HL-60 (cell line): ENCODE measurements around the gene KREMEN2.

ENCODE experiments used
- POLR2AphosphoS5 ChIP-seq: IDR thresholded peaks from 2 replicates; pipeline ENCODE4 v1.6.1; 2012; ENCODE audit warnings: low read depth
- SPI1 ChIP-seq: IDR thresholded peaks from 2 replicates; pipeline ENCODE4 v1.6.1; 2012; ENCODE audit warnings: low read depth, mild to moderate bottlenecking, borderline replicate concordance
- TF ChIP-seq, protein P1 (sequence below): IDR thresholded peaks from one replicate; pipeline ENCODE4 v1.5.1; 2011; ENCODE audit warnings: low read length, control low read depth, inconsistent platforms; ENCODE audit not compliant: insufficient read depth
- TF ChIP-seq, protein P2 (sequence below): IDR thresholded peaks from 2 replicates; pipeline ENCODE4 v1.6.1; 2012; ENCODE audit warnings: low read depth; ENCODE audit not compliant: insufficient replicate concordance

GRCh38 chr16:2949705-2950352 is 14.2 kb upstream of the KREMEN2 start:
- TF ChIP-seq, protein P1, sequence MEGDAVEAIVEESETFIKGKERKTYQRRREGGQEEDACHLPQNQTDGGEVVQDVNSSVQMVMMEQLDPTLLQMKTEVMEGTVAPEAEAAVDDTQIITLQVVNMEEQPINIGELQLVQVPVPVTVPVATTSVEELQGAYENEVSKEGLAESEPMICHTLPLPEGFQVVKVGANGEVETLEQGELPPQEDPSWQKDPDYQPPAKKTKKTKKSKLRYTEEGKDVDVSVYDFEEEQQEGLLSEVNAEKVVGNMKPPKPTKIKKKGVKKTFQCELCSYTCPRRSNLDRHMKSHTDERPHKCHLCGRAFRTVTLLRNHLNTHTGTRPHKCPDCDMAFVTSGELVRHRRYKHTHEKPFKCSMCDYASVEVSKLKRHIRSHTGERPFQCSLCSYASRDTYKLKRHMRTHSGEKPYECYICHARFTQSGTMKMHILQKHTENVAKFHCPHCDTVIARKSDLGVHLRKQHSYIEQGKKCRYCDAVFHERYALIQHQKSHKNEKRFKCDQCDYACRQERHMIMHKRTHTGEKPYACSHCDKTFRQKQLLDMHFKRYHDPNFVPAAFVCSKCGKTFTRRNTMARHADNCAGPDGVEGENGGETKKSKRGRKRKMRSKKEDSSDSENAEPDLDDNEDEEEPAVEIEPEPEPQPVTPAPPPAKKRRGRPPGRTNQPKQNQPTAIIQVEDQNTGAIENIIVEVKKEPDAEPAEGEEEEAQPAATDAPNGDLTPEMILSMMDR: no peak
- TF ChIP-seq, protein P2, sequence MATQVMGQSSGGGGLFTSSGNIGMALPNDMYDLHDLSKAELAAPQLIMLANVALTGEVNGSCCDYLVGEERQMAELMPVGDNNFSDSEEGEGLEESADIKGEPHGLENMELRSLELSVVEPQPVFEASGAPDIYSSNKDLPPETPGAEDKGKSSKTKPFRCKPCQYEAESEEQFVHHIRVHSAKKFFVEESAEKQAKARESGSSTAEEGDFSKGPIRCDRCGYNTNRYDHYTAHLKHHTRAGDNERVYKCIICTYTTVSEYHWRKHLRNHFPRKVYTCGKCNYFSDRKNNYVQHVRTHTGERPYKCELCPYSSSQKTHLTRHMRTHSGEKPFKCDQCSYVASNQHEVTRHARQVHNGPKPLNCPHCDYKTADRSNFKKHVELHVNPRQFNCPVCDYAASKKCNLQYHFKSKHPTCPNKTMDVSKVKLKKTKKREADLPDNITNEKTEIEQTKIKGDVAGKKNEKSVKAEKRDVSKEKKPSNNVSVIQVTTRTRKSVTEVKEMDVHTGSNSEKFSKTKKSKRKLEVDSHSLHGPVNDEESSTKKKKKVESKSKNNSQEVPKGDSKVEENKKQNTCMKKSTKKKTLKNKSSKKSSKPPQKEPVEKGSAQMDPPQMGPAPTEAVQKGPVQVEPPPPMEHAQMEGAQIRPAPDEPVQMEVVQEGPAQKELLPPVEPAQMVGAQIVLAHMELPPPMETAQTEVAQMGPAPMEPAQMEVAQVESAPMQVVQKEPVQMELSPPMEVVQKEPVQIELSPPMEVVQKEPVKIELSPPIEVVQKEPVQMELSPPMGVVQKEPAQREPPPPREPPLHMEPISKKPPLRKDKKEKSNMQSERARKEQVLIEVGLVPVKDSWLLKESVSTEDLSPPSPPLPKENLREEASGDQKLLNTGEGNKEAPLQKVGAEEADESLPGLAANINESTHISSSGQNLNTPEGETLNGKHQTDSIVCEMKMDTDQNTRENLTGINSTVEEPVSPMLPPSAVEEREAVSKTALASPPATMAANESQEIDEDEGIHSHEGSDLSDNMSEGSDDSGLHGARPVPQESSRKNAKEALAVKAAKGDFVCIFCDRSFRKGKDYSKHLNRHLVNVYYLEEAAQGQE: no peak
- TF ChIP-seq POLR2AphosphoS5: no peak
- TF ChIP-seq SPI1: no peak
